Measurements from ENCODE around the gene KCNJ6. TPM values are rescaled to one million over a fixed set of nuclear protein-coding genes. Genes with fewer than 3 reads are reported as not detected.

Gene KCNJ6
- total RNA-seq, 1 experiment from 2014 or later = 1.2 TPM

GRCh38 chr21:37877888-37878684 is 38.2 kb downstream of the KCNJ6 start:
- Histone ChIP-seq H3K79me1 (ENCODE audit: insufficient read depth, low read depth, low read length, poor library complexity, severe bottlenecking) (no peaks in the 10 kb centered on the region), H3K23me2 (ENCODE audit: insufficient read length, low read depth, low read length, poor library complexity, severe bottlenecking) (no peaks in the 10 kb centered on the region), H3K4me2 (ENCODE audit: insufficient read depth, insufficient read length, low read length) (no peak overlapping the region), H2AFZ (ENCODE audit: low read length) (no peak overlapping the region), H4K8ac (replicated peaks; ENCODE audit: insufficient read length, low read depth, low read length) (no peak overlapping the region), H3K27ac (ENCODE audit: insufficient read length, low read depth, low read length) (no peak overlapping the region), H4K20me1 (ENCODE audit: control insufficient read depth, insufficient read depth, insufficient read length) (no peaks in the 10 kb centered on the region), H3K18ac (ENCODE audit: insufficient read length, low read depth, low read length) (no peak overlapping the region), H3K14ac (ENCODE audit: insufficient read depth, low read length) (no peak overlapping the region), H2BK12ac (ENCODE audit: insufficient read length, low read depth, low read length) (no peak overlapping the region), H3K79me2 (ENCODE audit: insufficient read depth, low read length) (no peaks in the 10 kb centered on the region), H3K4ac (ENCODE audit: low read depth, low read length) (no peak overlapping the region), H3K9ac (ENCODE audit: extremely low read depth, insufficient read length, low read length) (no peak overlapping the region), H2BK5ac (ENCODE audit: insufficient read length, low read length) (no peak overlapping the region), H2BK120ac (ENCODE audit: low read depth, low read length, poor library complexity, severe bottlenecking) (no peak overlapping the region), H2BK20ac (ENCODE audit: low read depth, low read length, poor library complexity, severe bottlenecking) (no peak overlapping the region), H4K5ac (ENCODE audit: insufficient read length, low read depth, low read length) (no peak overlapping the region), H2AK5ac (ENCODE audit: insufficient read length, low read length) (no peak overlapping the region), H3K27me3 (ENCODE audit: insufficient read depth, low read length) (no peaks in the 10 kb centered on the region), H3K4me1 (ENCODE audit: insufficient read depth, low read length) (no peaks in the 10 kb centered on the region), H3T11ph (ENCODE audit: low read length) (no peak overlapping the region), H3K23ac (ENCODE audit: insufficient read length, low read depth, low read length) (no peak overlapping the region), H4K91ac (ENCODE audit: insufficient read length, low read depth, low read length) (no peak overlapping the region), H2BK15ac (ENCODE audit: low read depth, low read length) (no peak overlapping the region), H3K9me3 (ENCODE audit: control insufficient read depth, low read depth, low read length) (no peaks in the 10 kb centered on the region), H3K56ac (ENCODE audit: insufficient read length, low read depth, low read length) (no peak overlapping the region)
- WGBS (ENCODE audit: extremely low coverage, insufficient read length, low lambda C conversion rate) = no CpG with 5 or more reads among the region's 3 CpGs
- TF ChIP-seq, protein P1, sequence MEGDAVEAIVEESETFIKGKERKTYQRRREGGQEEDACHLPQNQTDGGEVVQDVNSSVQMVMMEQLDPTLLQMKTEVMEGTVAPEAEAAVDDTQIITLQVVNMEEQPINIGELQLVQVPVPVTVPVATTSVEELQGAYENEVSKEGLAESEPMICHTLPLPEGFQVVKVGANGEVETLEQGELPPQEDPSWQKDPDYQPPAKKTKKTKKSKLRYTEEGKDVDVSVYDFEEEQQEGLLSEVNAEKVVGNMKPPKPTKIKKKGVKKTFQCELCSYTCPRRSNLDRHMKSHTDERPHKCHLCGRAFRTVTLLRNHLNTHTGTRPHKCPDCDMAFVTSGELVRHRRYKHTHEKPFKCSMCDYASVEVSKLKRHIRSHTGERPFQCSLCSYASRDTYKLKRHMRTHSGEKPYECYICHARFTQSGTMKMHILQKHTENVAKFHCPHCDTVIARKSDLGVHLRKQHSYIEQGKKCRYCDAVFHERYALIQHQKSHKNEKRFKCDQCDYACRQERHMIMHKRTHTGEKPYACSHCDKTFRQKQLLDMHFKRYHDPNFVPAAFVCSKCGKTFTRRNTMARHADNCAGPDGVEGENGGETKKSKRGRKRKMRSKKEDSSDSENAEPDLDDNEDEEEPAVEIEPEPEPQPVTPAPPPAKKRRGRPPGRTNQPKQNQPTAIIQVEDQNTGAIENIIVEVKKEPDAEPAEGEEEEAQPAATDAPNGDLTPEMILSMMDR (conservative IDR thresholded peaks at IDR 0.05) = no peak
- Mint-ChIP-seq H3K9me3 (no peaks in the 10 kb centered on the region; a peak in 1 of 5 replicates), H3K36me3 (ENCODE audit: insufficient read depth in 1 of 3, low read depth in 3 of 3) (no peaks in the 10 kb centered on the region), H3K27ac (no peak overlapping the region), H3K4me3 (no peak overlapping the region), H3K4me1 (peaks cover 6 to 11% of the 10 kb centered on the region in 2 experiments; a peak in 2 of 4 replicates), H3K27me3 (ENCODE audit: low read depth) (peaks cover 1% of the 10 kb centered on the region; the same call in 1 of the 2 replicates)
- no peak for DNase-seq

Data from H9 (cell line).